LNCAP (cell line): Measurements from ENCODE around the gene AHDC1.

ENCODE experiments used
- CTCF ChIP-seq: fragments of 450-650 bp; IDR thresholded peaks from 2 replicates; pipeline ENCODE4 v1.5.1; 2017; ENCODE audit warnings: mild to moderate bottlenecking

The AHDC1 gene

GRCh38 chr1:27562534-27563340, 41.2 kb downstream of the AHDC1 start:
- no peak for TF ChIP-seq CTCF

GRCh38 chr1:27562021-27562420, 41.9 kb downstream of the AHDC1 start:
- no peak for TF ChIP-seq CTCF

GRCh38 chr1:27561124-27561899, 42.6 kb downstream of the AHDC1 start:
- TF ChIP-seq CTCF = no peak

GRCh38 chr1:27560268-27561123, 43.4 kb downstream of the AHDC1 start:
- no peak for TF ChIP-seq CTCF

- TF ChIP-seq CTCF = no peak
Observed at GRCh38 chr1:27559466-27560030, 44.4 kb downstream of the AHDC1 start.

- TF ChIP-seq CTCF = no peak
Observed at GRCh38 chr1:27557596-27558340, 46.2 kb downstream of the AHDC1 start.
